ENCODE results near the gene GBP7. TPM values are rescaled to one million over a fixed set of nuclear protein-coding genes. Genes with fewer than 3 reads are reported as not detected.
"Not testable (repeated sequence)": the region's sequence is repeated elsewhere in the genome, so short reads cannot be mapped to it uniquely, and the experiment has no call there.

The GBP7 gene
- total RNA-seq (ENCODE audit: unreplicated experiment), result not detected
- long read RNA-seq, result 0 reads

DNA sequence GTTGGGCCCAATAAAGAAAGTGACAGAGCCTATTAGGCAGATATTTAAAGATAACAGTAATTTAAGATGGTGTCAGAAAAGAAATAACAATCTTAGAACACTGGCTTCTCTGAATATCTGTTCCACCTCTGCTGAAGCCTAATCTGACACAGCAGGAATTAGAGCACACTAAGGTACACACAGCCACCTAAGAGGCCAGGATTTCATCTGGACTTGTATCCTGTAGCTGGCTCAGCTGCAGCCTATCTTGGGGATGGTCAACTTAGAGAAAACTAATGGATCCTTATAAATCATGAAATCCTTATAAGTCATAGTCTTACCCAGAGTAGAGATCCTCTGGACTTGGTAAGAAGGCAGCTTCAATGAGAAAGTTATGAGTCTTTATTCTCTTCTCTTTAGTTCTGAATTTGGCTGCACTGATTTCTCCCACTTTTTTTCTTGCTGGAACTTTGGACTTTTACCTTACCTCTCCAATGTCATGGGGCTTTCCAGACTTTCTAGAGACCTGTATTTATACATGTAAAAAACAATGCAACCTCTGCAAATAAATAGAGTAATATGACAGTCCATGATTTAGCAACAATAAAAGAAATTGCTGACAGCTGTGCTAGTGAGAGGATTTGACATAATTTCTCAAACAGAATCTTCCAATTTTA is at the start of gene GBP7:
TSS of gene GBP7 (minus strand) at position 403 of the 656 bp plus-strand sequence. CDS start 4,068 bp downstream, outside the sequence.
- DNase-seq, result no peak
- Mint-ChIP-seq H3K36me3 (ENCODE audit: unreplicated experiment) (no peaks in the 10 kb centered on the region), H3K27ac (ENCODE audit: unreplicated experiment) (no peak within 1 kb of the TSS), H3K4me3 (ENCODE audit: unreplicated experiment) (no peak within 1 kb of the TSS), H3K27me3 (ENCODE audit: unreplicated experiment) (peaks cover 2% of the 10 kb centered on the region), H3K4me1 (ENCODE audit: low read depth, unreplicated experiment) (no peaks in the 10 kb centered on the region), H3K9me3 (ENCODE audit: unreplicated experiment) (no peaks in the 10 kb centered on the region)
- TF ChIP-seq CTCF (IDR thresholded peaks at IDR 0.05; ENCODE audit: partially characterized antibody, unreplicated experiment), result no peak

DNA sequence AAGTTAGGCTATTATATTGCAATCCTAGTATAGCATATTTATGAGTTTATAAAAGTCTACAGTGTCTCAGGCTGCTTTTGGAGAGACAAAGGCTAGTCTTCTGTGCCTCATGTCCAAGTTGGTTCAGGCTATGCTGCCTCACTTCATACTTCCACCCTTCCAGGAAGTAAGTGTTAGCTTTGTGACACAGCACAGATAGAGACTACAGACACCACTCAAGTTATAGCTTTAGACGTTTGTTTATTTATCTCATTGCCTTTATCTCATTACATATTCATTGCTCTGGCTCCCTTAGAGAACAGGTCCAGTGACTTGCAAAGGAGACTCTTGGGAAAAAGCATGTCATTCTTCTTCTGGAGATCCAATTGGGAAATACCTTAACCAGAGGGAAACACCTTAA is 45.5 kb upstream of the GBP7 start:
- Mint-ChIP-seq H3K27me3 (ENCODE audit: unreplicated experiment) (no peaks in the 10 kb centered on the region), H3K36me3 (ENCODE audit: unreplicated experiment) (peaks cover 3% of the 10 kb centered on the region), H3K9me3 (ENCODE audit: unreplicated experiment) (peaks cover 3% of the 10 kb centered on the region), H3K4me3 (ENCODE audit: unreplicated experiment) (no peak overlapping the region), H3K27ac (ENCODE audit: unreplicated experiment) (no peak overlapping the region), H3K4me1 (ENCODE audit: low read depth, unreplicated experiment) (no peaks in the 10 kb centered on the region)
- TF ChIP-seq CTCF (IDR thresholded peaks at IDR 0.05; ENCODE audit: partially characterized antibody, unreplicated experiment), result no peak
- no peak for DNase-seq

GRCh38 chr1:89219851-89220250 is 44.0 kb upstream of the GBP7 start:
- DNase-seq; H3K4me1 Mint-ChIP-seq (ENCODE audit: low read depth, unreplicated experiment); H3K9me3 Mint-ChIP-seq (ENCODE audit: unreplicated experiment); H3K27ac Mint-ChIP-seq (ENCODE audit: unreplicated experiment); H3K36me3 Mint-ChIP-seq (ENCODE audit: unreplicated experiment); H3K27me3 Mint-ChIP-seq (ENCODE audit: unreplicated experiment); H3K4me3 Mint-ChIP-seq (ENCODE audit: unreplicated experiment): not testable (repeated sequence)

DNA sequence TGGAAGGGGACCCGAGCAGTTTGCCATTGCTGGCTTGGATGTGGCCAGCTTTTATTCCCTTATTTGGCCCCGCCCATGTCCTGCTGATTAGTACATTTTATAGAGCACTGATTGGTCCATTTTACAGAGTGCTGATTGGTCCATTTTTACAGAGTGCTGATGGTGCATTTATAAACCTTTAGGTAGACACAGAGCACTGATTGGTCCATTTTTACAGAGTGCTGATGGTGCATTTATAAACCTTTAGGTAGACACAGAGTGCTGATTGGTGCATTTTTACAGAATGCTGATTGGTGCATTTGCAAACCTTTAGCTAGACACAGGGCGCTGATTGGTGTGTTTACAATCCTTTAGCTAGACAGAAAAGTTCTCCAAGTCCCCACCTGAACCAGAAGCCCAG is 43.1 kb upstream of the GBP7 start:
- not testable (repeated sequence) for H3K4me3 Mint-ChIP-seq (ENCODE audit: unreplicated experiment); H3K36me3 Mint-ChIP-seq (ENCODE audit: unreplicated experiment); DNase-seq; H3K4me1 Mint-ChIP-seq (ENCODE audit: low read depth, unreplicated experiment); H3K9me3 Mint-ChIP-seq (ENCODE audit: unreplicated experiment); H3K27ac Mint-ChIP-seq (ENCODE audit: unreplicated experiment); H3K27me3 Mint-ChIP-seq (ENCODE audit: unreplicated experiment)

DNA sequence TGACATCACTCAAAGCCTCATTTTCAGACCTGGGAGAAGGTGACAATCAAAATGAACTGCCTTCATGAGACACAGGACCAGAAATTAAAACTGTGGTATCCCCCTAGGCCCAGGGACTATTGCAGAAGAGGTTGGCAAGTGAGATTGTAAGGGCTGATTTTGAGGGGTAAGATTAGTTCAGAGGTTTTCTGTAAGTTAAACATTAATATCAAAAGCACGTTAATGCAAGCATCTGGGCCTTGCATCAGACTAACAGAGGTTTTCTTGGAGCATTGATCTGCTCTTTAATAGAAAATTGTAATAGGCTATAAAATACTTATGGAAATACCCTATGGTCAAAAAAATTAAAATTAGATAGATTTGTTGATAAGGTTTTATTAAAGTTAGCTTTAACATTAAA is 37.5 kb upstream of the GBP7 start:
- peaks cover 3% of the 10 kb centered on the region for H3K9me3 Mint-ChIP-seq (ENCODE audit: unreplicated experiment)
- no peaks in the 10 kb centered on the region for H3K4me1 Mint-ChIP-seq (ENCODE audit: low read depth, unreplicated experiment)
- H3K27ac Mint-ChIP-seq (ENCODE audit: unreplicated experiment), result no peak overlapping the region
- no peaks in the 10 kb centered on the region for H3K36me3 Mint-ChIP-seq (ENCODE audit: unreplicated experiment)
- no peak for DNase-seq
- H3K27me3 Mint-ChIP-seq (ENCODE audit: unreplicated experiment), result no peaks in the 10 kb centered on the region
- H3K4me3 Mint-ChIP-seq (ENCODE audit: unreplicated experiment), result no peak overlapping the region
- no peak for TF ChIP-seq CTCF (IDR thresholded peaks at IDR 0.05; ENCODE audit: partially characterized antibody, unreplicated experiment)

GRCh38 chr1:89211035-89211634 is 35.3 kb upstream of the GBP7 start:
- TF ChIP-seq CTCF (IDR thresholded peaks at IDR 0.05; ENCODE audit: partially characterized antibody, unreplicated experiment), result no peak
- Mint-ChIP-seq H3K27me3 (ENCODE audit: unreplicated experiment) (no peaks in the 10 kb centered on the region), H3K27ac (ENCODE audit: unreplicated experiment) (no peak overlapping the region), H3K4me3 (ENCODE audit: unreplicated experiment) (no peak overlapping the region), H3K9me3 (ENCODE audit: unreplicated experiment) (no peaks in the 10 kb centered on the region), H3K36me3 (ENCODE audit: unreplicated experiment) (no peaks in the 10 kb centered on the region), H3K4me1 (ENCODE audit: low read depth, unreplicated experiment) (no peaks in the 10 kb centered on the region)
- no peak for DNase-seq
